GM19351 (cell line): Measurements from ENCODE around the gene RBM12.

Source experiments
- ATAC-seq: cut with Tn5 transposase; IDR thresholded peaks from one replicate; pipeline ENCODE4 v1.9.1; 2021; ENCODE audit warnings: mild to moderate bottlenecking, moderate library complexity; ENCODE audit not compliant: unreplicated experiment

The RBM12 gene

DNA sequence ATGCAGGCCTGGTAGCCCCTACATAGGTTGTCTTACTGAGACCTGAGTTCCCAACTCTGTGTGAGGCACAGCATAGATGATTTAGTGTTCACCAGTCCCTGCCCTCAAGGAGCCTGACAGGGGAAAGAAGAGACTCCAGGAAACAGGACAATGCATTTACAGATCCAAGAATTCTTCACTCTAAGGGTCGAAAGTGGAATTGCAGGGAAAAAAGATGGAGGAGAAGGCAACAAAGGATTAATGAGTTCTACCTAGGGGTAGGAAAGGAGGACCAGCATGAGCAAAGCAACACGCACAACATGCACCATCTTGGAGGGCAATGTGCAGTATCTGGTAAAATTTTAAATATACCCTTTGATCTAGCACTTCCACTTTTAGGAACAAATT lies 43.1 kb downstream of the RBM12 start:
- no peak for ATAC-seq

DNA sequence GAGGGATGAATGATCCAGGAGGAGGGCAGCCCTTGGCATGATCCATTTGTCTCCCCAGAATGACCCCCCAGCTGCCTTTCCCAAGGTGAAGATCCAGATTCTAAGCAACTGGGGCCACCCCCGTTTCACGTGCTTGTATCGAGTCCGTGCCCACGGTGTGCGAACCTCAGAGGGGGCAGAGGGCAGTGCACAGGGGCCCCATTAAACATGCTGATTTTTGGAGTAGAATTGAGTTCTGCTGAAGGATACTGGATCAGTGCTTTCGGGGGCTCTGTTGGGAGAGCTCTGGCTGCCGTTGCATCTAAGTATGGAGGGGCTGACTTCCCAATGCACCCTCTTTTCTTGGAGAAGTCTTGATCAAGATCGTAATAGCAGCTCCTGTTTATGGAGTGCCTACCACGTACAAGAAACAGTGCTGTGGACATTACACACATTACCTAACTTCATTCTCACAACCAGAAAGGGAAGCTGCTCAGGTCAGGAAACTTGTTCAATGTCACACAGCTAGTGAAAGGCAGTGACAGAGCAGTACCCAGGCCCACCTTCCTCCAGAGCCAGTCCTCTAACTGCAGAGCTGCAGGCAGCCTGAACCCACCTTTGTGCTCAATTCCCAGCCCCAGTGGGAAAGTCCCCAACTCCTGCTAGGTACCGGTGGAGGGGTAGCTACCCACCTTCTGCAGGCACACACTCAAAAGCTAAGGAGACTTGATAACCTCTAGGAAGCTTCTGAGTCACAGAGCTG lies 43.7 kb downstream of the RBM12 start:
- no peak for ATAC-seq

DNA sequence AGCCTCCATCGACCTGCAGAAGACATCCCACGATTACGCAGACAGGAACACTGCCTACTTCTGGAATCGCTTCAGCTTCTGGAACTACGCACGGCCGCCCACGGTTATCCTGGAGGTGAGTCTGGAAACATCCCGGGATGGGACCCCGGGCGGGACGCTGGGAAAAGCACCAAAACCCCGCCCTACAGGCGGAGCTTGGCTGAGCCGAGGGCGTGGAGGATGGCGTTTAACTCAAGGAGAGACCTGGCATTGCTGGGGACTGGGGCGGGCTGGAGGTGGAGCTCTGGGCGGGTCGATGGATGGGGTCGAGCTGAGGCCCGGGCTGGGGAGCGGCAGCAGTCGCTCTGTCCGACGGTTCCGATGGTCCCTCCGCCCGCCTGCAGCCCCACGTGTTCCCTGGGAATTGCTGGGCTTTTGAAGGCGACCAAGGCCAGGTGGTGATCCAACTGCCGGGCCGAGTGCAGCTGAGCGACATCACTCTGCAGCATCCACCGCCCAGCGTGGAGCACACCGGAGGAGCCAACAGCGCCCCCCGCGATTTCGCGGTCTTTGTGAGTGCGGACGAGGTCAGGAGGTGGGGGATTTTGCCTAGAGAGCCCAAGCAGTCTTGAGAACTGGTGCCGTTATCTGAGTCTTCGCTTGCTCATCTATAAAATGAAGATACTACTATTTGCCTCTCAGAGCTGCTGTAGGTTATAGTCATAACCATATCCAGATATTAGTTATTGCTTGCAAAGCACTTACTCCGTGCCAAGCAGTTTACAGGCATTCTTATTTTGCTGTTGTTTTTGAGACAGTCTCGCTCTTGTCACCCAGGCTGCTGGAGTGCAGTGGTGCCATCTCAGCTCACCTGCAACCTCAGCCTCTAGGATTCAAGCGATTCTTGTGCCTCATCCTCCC lies 45.3 kb downstream of the RBM12 start:
- ATAC-seq, result peak; percentile 39

DNA sequence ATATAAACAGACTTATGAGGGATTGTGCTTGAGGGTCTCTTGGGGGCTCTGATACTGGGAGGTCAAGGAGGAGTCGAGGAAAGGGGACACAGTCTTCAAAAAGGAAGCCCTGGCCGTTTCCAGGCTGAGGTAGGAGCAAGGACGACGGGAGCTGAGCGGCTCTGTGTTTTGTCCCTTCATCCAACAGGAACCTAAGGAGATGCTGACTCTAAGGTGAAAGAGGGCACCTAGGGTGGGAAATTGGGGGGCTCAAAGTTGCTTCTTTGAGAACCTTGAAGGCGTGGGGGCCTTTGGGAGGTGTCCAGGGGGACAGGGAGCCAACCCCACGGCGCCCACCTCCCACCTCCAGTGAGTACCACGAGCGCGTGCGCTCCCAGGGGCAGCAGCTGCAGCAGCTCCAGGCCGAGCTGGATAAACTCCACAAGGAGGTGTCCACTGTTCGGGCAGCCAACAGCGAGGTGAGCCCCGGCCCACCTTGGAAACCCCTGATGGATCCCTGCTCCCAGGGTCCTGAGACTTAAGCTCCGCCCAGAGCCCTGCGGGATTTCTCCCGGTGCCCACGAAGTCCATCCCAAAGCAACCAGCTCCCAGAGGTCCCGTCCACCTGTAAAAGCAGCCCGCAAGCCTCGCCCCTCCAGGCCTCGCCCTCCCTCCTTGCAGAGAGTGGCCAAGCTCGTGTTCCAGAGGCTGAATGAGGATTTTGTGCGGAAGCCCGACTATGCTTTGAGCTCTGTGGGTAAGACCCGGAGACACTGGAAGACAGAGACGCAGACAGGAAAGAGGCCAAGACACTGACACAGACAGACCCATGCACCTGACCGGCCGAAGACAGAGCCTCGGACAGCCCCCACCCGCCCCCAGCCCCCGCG lies 46.2 kb downstream of the RBM12 start:
- no peak for ATAC-seq

DNA sequence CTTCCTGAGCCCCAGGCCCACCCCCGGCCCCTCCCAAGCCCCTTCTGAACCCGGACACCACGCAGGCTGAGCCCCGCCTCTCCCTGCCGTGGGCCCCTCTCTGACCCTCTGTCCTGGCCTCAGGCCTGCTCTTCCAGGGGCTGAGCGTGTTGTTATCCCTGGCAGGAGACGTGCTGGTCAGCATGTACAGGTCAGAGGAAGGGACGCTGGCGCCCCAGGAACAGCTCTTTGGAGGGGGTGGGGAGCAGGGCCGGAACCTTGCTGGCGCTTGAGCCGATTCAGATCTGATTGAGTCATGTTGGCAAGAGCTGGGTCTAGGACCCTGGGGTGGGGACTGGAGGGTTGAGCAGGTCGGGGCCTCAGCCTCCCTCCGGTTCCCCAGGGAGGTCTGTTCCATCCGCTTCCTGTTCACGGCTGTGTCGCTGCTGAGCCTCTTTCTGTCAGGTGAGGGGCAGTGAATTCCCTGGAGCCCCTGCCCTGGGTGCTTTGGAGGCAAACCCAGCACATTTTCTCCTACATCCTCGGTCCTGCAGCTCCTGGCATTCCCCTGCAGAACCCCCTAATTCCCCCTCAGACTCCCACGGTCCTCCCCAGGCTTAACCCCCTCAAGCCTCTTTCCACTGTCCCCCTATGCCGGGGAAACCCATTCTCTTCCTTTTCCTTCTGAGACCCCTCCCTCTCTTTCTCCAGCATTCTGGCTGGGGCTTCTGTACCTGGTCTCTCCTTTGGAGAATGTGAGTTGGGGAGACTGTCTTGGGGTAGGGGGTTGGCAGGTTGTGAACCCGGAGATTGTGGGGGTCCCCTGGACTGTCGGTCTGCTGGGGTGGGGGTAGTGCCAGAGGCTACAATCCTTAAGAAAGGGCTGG lies 47.1 kb downstream of the RBM12 start:
- no peak for ATAC-seq

DNA sequence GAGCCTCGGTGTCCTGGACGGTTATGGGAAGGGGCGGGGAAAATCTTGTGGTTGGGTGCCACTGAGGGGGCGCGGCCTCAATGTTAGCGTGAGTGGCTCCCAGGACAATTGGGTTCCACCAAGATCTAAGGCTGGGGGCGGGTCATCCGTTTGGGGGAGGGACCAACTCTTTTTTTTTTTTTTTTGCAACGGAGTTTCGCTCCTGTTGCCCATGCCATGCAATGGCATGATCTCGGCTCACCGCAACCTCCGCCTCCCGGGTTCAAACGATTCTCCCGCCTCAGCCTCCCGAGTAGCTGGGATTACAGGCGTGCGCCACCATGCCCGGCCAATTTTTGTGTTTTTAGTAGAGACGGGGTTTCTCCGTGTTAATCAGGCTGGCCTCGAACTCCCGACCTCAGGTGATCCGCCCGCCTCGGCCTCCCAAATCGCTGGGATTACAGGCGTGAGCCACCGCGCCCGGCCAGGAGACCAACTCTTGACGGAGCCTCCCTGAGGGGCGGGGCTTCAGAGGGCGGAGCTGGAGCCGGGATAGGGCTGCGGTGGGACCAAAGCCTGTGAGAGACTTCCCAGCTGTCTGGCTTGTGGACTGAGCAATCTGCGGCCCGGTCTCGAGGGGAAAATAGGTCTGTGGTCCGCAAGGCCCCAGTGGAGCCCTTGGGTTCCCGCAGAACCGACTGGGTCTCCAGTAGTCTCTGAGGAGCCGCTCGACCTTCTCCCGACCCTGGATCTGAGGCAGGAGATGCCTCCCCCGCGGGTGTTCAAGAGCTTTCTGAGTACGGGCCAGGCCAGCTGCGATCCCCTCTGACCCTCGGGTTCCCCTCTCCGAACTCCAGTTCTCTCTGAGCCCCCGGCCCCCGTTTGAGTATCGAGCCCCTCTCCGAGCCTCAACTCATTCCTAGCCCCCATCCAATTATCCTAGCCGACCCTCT lies 48.0 kb downstream of the RBM12 start:
- ATAC-seq, result no peak

DNA sequence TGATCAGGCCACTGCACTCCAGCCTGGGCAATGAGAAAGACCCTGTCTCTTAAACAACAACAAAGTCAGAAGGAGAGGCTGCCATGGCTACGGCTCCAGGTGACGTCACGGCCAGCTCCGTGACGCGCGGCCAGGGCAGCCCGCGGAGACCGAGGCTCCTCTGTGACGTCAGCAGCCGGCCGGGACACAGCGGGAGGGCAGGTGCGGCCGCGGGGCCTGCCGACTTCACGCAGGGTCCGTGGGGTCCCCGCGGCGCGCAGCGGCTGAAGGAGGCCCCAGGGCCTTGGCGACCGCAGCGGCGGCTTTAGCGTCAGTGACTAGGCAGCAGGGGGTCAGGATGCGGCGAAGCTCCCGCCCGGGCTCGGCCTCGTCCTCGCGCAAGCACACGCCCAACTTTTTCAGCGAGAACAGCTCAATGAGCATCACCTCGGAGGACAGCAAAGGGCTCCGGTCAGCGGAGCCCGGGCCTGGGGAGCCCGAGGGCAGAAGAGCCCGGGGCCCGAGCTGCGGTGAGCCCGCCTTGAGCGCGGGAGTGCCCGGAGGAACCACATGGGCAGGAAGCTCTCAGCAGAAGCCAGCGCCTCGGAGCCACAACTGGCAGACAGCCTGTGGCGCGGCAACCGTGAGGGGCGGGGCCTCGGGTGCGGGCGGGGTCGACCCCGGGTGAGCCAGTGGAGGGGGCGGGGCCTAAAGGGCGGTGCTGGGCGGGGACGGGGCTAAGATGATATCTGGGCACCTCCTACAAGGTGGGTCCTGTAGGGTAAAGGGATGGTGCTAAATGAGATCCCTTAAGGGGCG lies 48.8 kb downstream of the RBM12 start, which contains the start of gene SPAG4:
Gene SPAG4, plus strand, starts transcription at position 163 of the 798 bp plus-strand sequence. Its CDS starts 175 bp downstream, at position 338.
- ATAC-seq, result peak; percentile 74

DNA sequence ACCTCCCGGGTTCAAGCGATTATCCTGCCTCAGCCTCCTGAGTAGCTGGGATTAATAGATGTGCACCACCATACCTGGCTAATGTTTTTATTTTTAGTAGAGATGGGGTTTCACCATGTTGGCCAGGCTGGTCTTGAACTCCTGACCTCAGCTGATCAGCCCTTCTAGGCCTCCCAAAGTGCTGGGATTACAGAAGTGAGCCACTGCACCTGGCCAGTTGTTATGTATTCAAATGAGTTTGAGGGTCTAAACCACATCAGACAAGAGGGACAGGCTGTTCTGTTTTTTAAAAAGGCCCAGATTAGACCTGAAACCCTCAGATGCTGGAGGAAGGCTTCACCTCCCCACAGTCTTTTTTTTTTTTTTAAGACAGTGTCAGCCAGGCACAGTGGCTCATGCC lies 53.2 kb downstream of the RBM12 start:
- peak; percentile 41 for ATAC-seq

GRCh38 chr20:35610833-35611427 lies 53.8 kb downstream of the RBM12 start:
- ATAC-seq, result no peak

- no peak for ATAC-seq
Measured at GRCh38 chr20:35607003-35607735, 57.5 kb downstream of the RBM12 start.

DNA sequence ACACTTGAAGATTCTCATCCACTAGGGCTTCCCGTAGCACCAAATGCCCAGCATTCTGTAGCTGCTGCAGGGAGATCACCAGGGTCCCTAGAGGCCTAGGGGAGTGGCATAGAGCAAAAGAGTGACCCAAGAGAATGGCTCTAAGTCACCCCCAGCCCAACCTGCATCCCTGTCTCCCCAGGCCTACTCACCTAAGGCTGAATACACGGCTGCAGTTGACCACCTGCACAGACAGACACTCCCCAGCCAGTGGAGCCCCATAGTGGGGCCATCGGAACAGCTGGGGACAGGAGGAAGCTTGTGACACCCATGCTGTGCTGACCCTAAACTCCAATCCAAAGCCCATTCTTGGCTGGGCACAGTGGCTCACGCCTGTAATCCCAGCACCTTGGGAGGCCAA lies 58.6 kb downstream of the RBM12 start:
- ATAC-seq, result no peak

DNA sequence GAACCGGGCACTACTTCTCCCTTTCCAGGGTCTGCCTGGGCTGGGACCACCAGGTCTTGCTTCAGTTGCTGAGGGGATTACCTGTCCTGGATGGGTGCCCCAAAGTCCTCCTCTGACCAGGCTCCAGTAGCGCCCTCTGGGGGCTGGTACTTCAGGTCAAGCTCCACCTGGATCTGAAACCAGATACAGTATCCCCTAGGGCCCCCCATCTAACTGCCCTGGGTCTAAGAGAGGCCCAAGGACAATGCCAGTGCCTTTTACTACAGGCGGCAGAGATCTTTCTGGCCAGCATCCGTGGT lies 60.3 kb downstream of the RBM12 start:
- ATAC-seq, result no peak

GRCh38 chr20:35603695-35604448 lies 60.8 kb downstream of the RBM12 start:
- ATAC-seq, result no peak

GRCh38 chr20:35602851-35603495 lies 61.7 kb downstream of the RBM12 start:
- ATAC-seq, result no peak

DNA sequence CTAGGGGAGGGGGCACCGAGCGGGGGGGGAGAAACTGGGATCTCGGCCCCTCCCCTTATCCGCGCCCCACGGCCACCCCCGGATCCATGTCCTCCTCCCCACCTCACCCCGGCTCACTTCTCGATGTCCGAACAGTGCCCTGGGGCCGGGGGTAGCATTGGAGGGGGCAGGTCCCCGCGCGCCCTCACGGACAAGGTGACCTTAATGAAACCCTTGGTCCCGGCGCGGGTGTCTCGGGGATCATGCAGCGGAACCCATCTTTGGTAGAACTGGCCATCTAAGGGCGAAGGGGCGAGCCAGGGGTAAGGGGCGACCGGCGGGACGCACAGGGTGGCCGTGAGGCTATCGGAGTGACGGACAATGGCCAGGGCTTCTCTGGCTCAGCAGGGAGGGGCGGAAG lies 62.7 kb downstream of the RBM12 start:
- no peak for ATAC-seq
